ENCODE data around the gene PCSK9. TPM values are rescaled to one million over a fixed set of nuclear protein-coding genes. Genes with fewer than 3 reads are reported as not detected.

PCSK9 gene
- total and polyA plus RNA-seq, 3 donors from 2014 or later = 1.1 to 1.9 (median 1.3) TPM

DNA sequence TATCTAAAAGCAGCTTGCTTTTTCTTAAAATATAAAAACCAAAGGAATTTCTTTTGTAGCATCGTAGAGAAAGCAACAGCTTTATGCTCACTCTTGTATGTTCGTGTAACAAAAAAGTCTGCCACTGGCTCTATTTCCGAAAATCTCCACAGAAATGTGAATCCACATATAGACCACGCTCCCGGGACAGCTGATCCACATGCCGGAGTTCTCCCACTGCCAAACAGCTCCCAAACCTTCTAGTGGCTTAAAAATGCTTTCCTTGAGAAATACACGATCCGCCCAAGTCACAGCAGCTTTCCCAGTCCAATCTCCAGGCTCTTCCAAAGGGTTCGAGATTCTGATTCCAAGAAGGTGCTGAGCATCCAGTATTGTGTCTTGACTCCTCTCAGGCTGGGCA lies 29.3 kb downstream of the PCSK9 start:
- intact Hi-C loops (cut with DNase I; ENCODE audit: low total_unique reads) = no loop called here
- Histone ChIP-seq H3K9me3 (no peaks in the 10 kb centered on the region), H3K27me3 (no peaks in the 10 kb centered on the region), H3K4me3 (no peak overlapping the region), H3K36me3 (ENCODE audit: low read depth, missing control alignments) (no peaks in the 10 kb centered on the region), H3K4me1 (no peaks in the 10 kb centered on the region), H3K27ac (no peak overlapping the region)
- no peak for TF ChIP-seq POLR2A (IDR thresholded peaks at IDR 0.05)
- TF ChIP-seq, protein P1, sequence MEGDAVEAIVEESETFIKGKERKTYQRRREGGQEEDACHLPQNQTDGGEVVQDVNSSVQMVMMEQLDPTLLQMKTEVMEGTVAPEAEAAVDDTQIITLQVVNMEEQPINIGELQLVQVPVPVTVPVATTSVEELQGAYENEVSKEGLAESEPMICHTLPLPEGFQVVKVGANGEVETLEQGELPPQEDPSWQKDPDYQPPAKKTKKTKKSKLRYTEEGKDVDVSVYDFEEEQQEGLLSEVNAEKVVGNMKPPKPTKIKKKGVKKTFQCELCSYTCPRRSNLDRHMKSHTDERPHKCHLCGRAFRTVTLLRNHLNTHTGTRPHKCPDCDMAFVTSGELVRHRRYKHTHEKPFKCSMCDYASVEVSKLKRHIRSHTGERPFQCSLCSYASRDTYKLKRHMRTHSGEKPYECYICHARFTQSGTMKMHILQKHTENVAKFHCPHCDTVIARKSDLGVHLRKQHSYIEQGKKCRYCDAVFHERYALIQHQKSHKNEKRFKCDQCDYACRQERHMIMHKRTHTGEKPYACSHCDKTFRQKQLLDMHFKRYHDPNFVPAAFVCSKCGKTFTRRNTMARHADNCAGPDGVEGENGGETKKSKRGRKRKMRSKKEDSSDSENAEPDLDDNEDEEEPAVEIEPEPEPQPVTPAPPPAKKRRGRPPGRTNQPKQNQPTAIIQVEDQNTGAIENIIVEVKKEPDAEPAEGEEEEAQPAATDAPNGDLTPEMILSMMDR (IDR thresholded peaks at IDR 0.05) = no peak
- no peak for DNase-seq
- WGBS, 2 donors = 94% methylated on average over 9 of the region's 9 CpGs

DNA sequence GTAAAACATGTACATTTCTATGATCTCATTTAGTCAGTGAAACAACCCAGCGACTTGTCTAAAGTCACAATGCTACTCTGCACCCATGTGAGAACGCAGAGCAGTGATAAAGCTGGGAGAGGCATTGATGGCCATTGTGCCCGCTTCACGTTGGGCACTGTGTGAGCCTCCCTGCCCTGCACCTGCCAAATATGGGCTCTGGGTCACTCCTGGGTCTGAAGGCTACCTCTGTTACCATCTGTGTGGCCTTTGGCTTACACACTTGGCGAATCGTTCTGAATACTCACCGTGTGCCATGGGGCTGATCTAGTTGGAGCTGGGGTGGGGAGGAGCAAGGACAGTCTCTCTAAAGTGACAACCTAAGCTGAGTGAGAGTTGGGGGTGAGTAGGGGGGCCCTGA lies 29.9 kb downstream of the PCSK9 start:
- 79 to 89% methylated on average over 6 to 7 of the region's 7 CpGs for WGBS, 2 donors
- no peaks in the 10 kb centered on the region for H3K36me3 ChIP-seq (ENCODE audit: low read depth, missing control alignments)
- no peak overlapping the region for H3K4me3 ChIP-seq
- TF ChIP-seq, protein P1 (IDR thresholded peaks at IDR 0.05) = no peak
- no peak for TF ChIP-seq POLR2A (IDR thresholded peaks at IDR 0.05)
- no peaks in the 10 kb centered on the region for H3K4me1 ChIP-seq
- H3K27me3 ChIP-seq = no peaks in the 10 kb centered on the region
- no peak for DNase-seq
- H3K9me3 ChIP-seq = no peaks in the 10 kb centered on the region
- intact Hi-C loops (cut with DNase I; ENCODE audit: low total_unique reads) = no loop called here
- no peak overlapping the region for H3K27ac ChIP-seq

DNA sequence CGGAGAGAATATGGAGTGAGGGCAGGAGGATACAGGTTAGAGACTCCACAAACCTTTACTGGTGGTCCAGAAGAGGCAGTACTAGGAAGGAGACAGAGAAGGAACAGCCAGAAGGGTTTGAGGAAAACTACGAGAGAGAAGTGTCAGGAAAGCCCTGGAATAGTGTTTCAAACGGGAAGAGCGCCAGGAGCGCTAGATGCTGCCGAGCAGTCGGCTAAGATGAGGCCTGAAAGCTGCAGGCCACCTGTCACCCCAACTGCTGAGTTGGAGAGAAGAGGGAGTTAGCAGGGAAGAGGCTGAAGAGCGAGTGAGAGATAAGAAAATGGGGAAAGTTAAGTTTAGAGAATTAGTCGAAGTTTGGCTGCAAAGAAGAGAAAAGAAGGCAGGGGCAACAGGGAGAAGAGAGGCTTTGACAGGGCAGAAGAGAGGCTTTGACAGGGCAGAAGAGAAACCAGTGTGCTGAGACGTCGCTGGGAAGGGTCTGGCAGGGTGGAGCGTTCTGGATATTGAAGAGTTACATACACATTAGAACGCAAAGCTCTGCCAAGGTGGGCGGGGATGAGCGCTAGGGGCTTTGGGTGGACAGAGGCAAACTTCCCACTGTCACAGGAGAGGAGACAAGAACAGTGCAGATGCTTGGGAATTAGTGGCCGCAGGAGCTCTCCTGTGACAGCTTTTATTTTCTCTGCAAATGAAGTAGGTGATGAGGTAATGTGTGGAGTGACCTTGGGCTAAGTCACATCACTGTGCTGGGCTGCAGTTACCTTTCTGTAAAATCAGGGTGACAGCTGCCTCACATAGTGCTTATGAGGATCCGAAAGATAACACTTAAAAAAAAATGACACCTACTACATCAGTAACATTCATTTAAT lies 31.2 kb downstream of the PCSK9 start:
- no peak for DNase-seq
- TF ChIP-seq, protein P1 (IDR thresholded peaks at IDR 0.05) = no peak
- no peak for TF ChIP-seq POLR2A (IDR thresholded peaks at IDR 0.05)
- H3K4me3 ChIP-seq = no peak overlapping the region
- no peaks in the 10 kb centered on the region for H3K36me3 ChIP-seq (ENCODE audit: low read depth, missing control alignments)
- WGBS, 2 donors = 79 to 82% methylated on average over 17 of the region's 17 CpGs
- H3K4me1 ChIP-seq = no peaks in the 10 kb centered on the region
- H3K27ac ChIP-seq = no peak overlapping the region
- no peaks in the 10 kb centered on the region for H3K27me3 ChIP-seq
- H3K9me3 ChIP-seq = no peaks in the 10 kb centered on the region
- intact Hi-C loops (cut with DNase I; ENCODE audit: low total_unique reads) = no loop called here

DNA sequence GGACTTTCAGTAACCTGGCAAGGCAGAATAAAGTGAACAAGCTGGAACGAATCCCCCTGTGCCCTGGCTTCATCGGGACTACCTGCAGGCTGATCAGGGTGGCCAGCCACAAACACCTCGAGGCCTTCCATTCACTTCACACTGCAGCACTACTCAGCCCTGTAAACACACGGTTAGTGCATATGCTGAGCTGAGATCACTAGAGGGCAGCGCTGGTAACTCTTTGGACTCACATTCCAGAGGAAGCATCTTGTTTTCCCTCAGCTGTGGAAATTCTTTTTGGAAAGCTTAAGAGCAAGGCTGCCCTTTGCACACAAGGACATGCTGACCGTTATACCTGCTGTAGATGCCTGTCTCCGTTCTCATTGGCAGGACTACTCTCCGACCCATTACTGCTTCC lies 32.1 kb downstream of the PCSK9 start:
- intact Hi-C loops (cut with DNase I; ENCODE audit: low total_unique reads) = no loop called here
- Histone ChIP-seq H3K36me3 (ENCODE audit: low read depth, missing control alignments) (no peaks in the 10 kb centered on the region), H3K27ac (no peak overlapping the region)

More for the DNA sequence above, 32.1 kb downstream of the PCSK9 start:
- DNase-seq = peak; percentile 62
- WGBS, 2 donors = 50 to 52% methylated on average over 8 of the region's 8 CpGs
- no peaks in the 10 kb centered on the region for H3K4me1 ChIP-seq
- no peaks in the 10 kb centered on the region for H3K9me3 ChIP-seq
- no peak overlapping the region for H3K4me3 ChIP-seq
- TF ChIP-seq, protein P1 (IDR thresholded peaks at IDR 0.05) = peak in 1 of 3 experiments; percentile 11
- no peak for TF ChIP-seq POLR2A (IDR thresholded peaks at IDR 0.05)
- no peaks in the 10 kb centered on the region for H3K27me3 ChIP-seq

Data from testis (tissue), 3 donors.